Transverse colon (tissue), 4 donors: Measurements from ENCODE around the gene EIF3D. TPM values are rescaled to one million over a fixed set of nuclear protein-coding genes. Genes with fewer than 3 reads are reported as not detected.
"Not testable (repeated sequence)": the region's sequence is repeated elsewhere in the genome, so short reads cannot be mapped to it uniquely, and the experiment has no call there.

Source experiments
- DNase-seq: peaks from one replicate; pipeline ENCODE4 v3.0.0-alpha.2; 2019
- H3K27ac ChIP-seq, 4 donors: fragments of 200-600 bp; sonication (generic); 2 replicates each; pipeline ENCODE4 v1.5.1; 2016 to 2018; ENCODE audit warnings: inconsistent platforms in 4 of 4
- H3K27me3 ChIP-seq: fragments of 200-600 bp; sonication (generic); 2 replicates; pipeline ENCODE4 v1.5.1; 2017; ENCODE audit warnings: inconsistent platforms
- H3K36me3 ChIP-seq, 4 donors: fragments of 200-600 bp; sonication (generic); 2 replicates each; pipeline ENCODE4 v1.5.1; 2017 to 2019; ENCODE audit warnings: inconsistent platforms in 4 of 4
- H3K4me1 ChIP-seq, 4 donors: fragments of 200-600 bp; sonication (generic); 2 replicates each; pipeline ENCODE4 v1.5.1; 2017 to 2020; ENCODE audit warnings: inconsistent platforms in 4 of 4
- H3K4me3 ChIP-seq, 4 donors: fragments of 200-600 bp; sonication (generic); 1 replicate in 1 of 4; 2 replicates in 3 of 4; pipeline versions ENCODE4 v1.5.1 to v1.6.1; 2017 to 2019; ENCODE audit warnings: inconsistent platforms in 4 of 4
- H3K9me3 ChIP-seq, 2 donors: fragments of 200-600 bp; sonication (generic); 2 replicates each; pipeline ENCODE4 v1.5.1; 2017 to 2019; ENCODE audit warnings: inconsistent platforms in 2 of 2
- CTCF ChIP-seq, 5 experiments: fragments of 200-600 bp in 3 of 5; fragments of 450-650 bp in 2 of 5; sonication (generic) in 3 of 5; IDR thresholded peaks; 1 replicate in 2 of 5; 2 replicates in 3 of 5; pipeline ENCODE4 v1.5.1; 2016 to 2017; ENCODE audit warnings: antibody characterized with exemption in 5 of 5, inconsistent platforms in 3 of 5, mild to moderate bottlenecking in 2 of 5, moderate library complexity in 1 of 5
- EP300 ChIP-seq: sonication (generic); formaldehyde crosslinking; IDR thresholded peaks from one replicate; pipeline ENCODE4 v1.6.1; 2017; ENCODE audit warnings: antibody characterized with exemption, low read depth
- POLR2A ChIP-seq: fragments of 450-650 bp; IDR thresholded peaks from one replicate; pipeline ENCODE4 v1.6.1; 2016; ENCODE audit warnings: antibody characterized with exemption, mild to moderate bottlenecking, moderate library complexity
- POLR2AphosphoS5 ChIP-seq, 3 donors: sonication (generic); formaldehyde crosslinking; IDR thresholded peaks; one replicate each; pipeline ENCODE4 v1.6.1; 2016; ENCODE audit warnings: antibody characterized with exemption in 3 of 3
- WGBS, 2 donors: methylation state at CpG; one replicate each; pipeline ENCODE4 v1.1.5; 2018; ENCODE audit warnings: low coverage in 1 of 2; 5-methylcytosine and 5-hydroxymethylcytosine counted together
- in situ Hi-C, 4 donors: fragments of 200-750 bp; cut with MboI; loops; one replicate each; pipeline versions ENCODE4 v1.15.0 to v1.15.1; 2017; ENCODE audit warnings: low sequenced_read_pairs in 3 of 4, low pct_ligation_motif_present in 1 of 4, low pct_unique_long_range_greater_than_20kb in 1 of 4
- intact Hi-C: fragments of 100-400 bp; cut with DNase I; formaldehyde crosslinking; loops from one replicate; pipeline ENCODE4 v1.15.1; 2023; ENCODE audit warnings: low total_unique reads
- total RNA-seq, 4 donors: library from RNA; depleted of rRNA; stranded (reverse); fragments of >200 nt; gene quantifications; one replicate each; pipeline ENCODE4 v1.1.0, GENCODE V29; 2016

Gene EIF3D
- total RNA-seq, 4 donors from 2014 or later: 69.6 to 217 (median 146) TPM

GRCh38 chr22:36528341-36528740 lies 625 bp downstream of the EIF3D start:
- no peak for TF ChIP-seq EP300
- no peak for TF ChIP-seq CTCF (IDR thresholded peaks at IDR 0.05)
- no peak for TF ChIP-seq POLR2A
- no peak for TF ChIP-seq POLR2AphosphoS5 (IDR thresholded peaks at IDR 0.05)
- peak overlapping the region; percentile 87 to 96 (median 95) for H3K27ac ChIP-seq
- no peak for DNase-seq
- H3K4me1 ChIP-seq: peaks cover 4 to 21% (median 14%) of the 10 kb centered on the region in 4 donors
- H3K9me3 ChIP-seq: no peaks in the 10 kb centered on the region
- H3K4me3 ChIP-seq: peak overlapping the region; percentile 59 to 90 (median 74)
- 0 to 4% methylated on average over 1 to 8 of the region's 8 CpGs for WGBS, 2 donors
- intact Hi-C loops (no loop called here), in situ Hi-C loops (loop anchor here in 2 of 4 donors (25.0 kb wide), 2 partner anchors 234 to 334 kb away; partner anchors contain the start of gene NCF4 (in 2 of the 2))
- H3K36me3 ChIP-seq: peaks cover 0 to 31% (median 16%) of the 10 kb centered on the region in 4 donors
- no peaks in the 10 kb centered on the region for H3K27me3 ChIP-seq

- intact Hi-C loops: no loop called here
- in situ Hi-C loops: no loop called here
These were observed 6.3 kb downstream of the EIF3D start for GRCh38 chr22:36522662-36523061.

GRCh38 chr22:36520423-36520822 lies 8.5 kb downstream of the EIF3D start:
- no peak overlapping the region for H3K27ac ChIP-seq

More at GRCh38 chr22:36522662-36523061, 6.3 kb downstream of the EIF3D start:
- H3K4me3 ChIP-seq: no peak overlapping the region
- no peak for DNase-seq
- no peak for TF ChIP-seq CTCF (IDR thresholded peaks at IDR 0.05)
- H3K27me3 ChIP-seq: no peaks in the 10 kb centered on the region
- H3K4me1 ChIP-seq: peaks cover 0 to 6% (median 2%) of the 10 kb centered on the region in 4 donors
- 95 to 100% methylated on average over 2 to 6 of the region's 6 CpGs for WGBS, 2 donors
- peaks cover 0 to 83% (median 41%) of the 10 kb centered on the region in 4 donors for H3K36me3 ChIP-seq
- no peak overlapping the region for H3K27ac ChIP-seq
- H3K9me3 ChIP-seq: no peaks in the 10 kb centered on the region

GRCh38 chr22:36519906-36520305 lies 9.1 kb downstream of the EIF3D start:
- DNase-seq, H3K4me1 ChIP-seq, intact Hi-C loops, H3K4me3 ChIP-seq, H3K27me3 ChIP-seq, H3K27ac ChIP-seq, H3K9me3 ChIP-seq, in situ Hi-C loops: not testable (repeated sequence)
- peaks cover 0 to 95% (median 54%) of the 10 kb centered on the region in 4 donors for H3K36me3 ChIP-seq
- 90% methylated on average over 2 of the region's 2 CpGs; no CpG with 5 or more reads in 1 of the 2 donors for WGBS, 2 donors

More at GRCh38 chr22:36520423-36520822, 8.5 kb downstream of the EIF3D start:
- TF ChIP-seq POLR2A: no peak
- no peak for TF ChIP-seq EP300
- TF ChIP-seq CTCF (IDR thresholded peaks at IDR 0.05): no peak
- TF ChIP-seq POLR2AphosphoS5 (IDR thresholded peaks at IDR 0.05): no peak
- H3K27me3 ChIP-seq: no peaks in the 10 kb centered on the region
- in situ Hi-C loops (no loop called here), intact Hi-C loops (no loop called here)
- H3K4me1 ChIP-seq: no peaks in the 10 kb centered on the region
- no peak overlapping the region for H3K4me3 ChIP-seq
- DNase-seq: no peak
- 65 to 78% methylated on average over 3 of the region's 3 CpGs for WGBS, 2 donors
- H3K9me3 ChIP-seq: no peaks in the 10 kb centered on the region
- H3K36me3 ChIP-seq: peaks cover 0 to 95% (median 53%) of the 10 kb centered on the region in 4 donors

- DNase-seq: no peak
- WGBS, 2 donors: 93% methylated on average over 1 of the region's 1 CpG; no CpG with 5 or more reads in 1 of the 2 donors
- in situ Hi-C loops (no loop called here), intact Hi-C loops (no loop called here)
- Histone ChIP-seq H3K27me3 (no peaks in the 10 kb centered on the region), H3K9me3 (no peaks in the 10 kb centered on the region), H3K36me3 (peaks cover 0 to 87% (median 49%) of the 10 kb centered on the region in 4 donors), H3K4me3 (no peak overlapping the region), H3K4me1 (no peaks in the 10 kb centered on the region), H3K27ac (no peak overlapping the region)
- no peak for TF ChIP-seq CTCF (IDR thresholded peaks at IDR 0.05)
- TF ChIP-seq EP300: no peak
- TF ChIP-seq POLR2AphosphoS5 (IDR thresholded peaks at IDR 0.05): no peak
- no peak for TF ChIP-seq POLR2A
These were observed 14.2 kb downstream of the EIF3D start for GRCh38 chr22:36514766-36515165.
